PC-9 (cell line): ENCODE results near the gene CSF3R. TPM values are rescaled to one million over a fixed set of nuclear protein-coding genes. Genes with fewer than 3 reads are reported as not detected.

ENCODE experiments used
- BruUV-seq: library from RNA; stranded (reverse); fragments of 400-500 nt; replicated peaks from 2 replicates; lab custom pipeline; 2021; lab: Mats Ljungman, UMichigan
- CTCF ChIA-PET: fragments of 300-600 bp; sonication (Branson Sonifier 250); formaldehyde crosslinking; loops from one replicate; lab custom pipeline; 2022; ENCODE audit warnings: antibody characterized with exemption; lab: Charles Lee
- POLR2A ChIA-PET: fragments of 300-600 bp; sonication (Branson Sonifier 250); formaldehyde crosslinking; loops from one replicate; lab custom pipeline; 2022; ENCODE audit warnings: antibody characterized with exemption; ENCODE audit not compliant: unreplicated experiment; lab: Charles Lee
- DNase-seq, 2 experiments: peaks; one replicate each; pipeline versions ENCODE4 v3.0.0 to v3.0.0-alpha.2; 2015 to 2022; ENCODE audit warnings: mixed read lengths in 1 of 2
- H2AFZ ChIP-seq: fragments of 200-600 bp; sonication (generic); 2 replicates; pipeline ENCODE4 v1.8.1; 2017; ENCODE audit warnings: antibody characterized with exemption
- H3F3A ChIP-seq: fragments of 200-600 bp; sonication (generic); 2 replicates; pipeline ENCODE4 v1.8.1; 2017; ENCODE audit warnings: antibody characterized with exemption, mild to moderate bottlenecking, low read depth; ENCODE audit not compliant: insufficient read depth
- H3K27ac ChIP-seq: fragments of 200-600 bp; sonication (generic); 2 replicates; pipeline ENCODE4 v1.6.1; 2016; ENCODE audit warnings: mixed run types
- H3K27me3 ChIP-seq: fragments of 200-600 bp; sonication (generic); 2 replicates; pipeline ENCODE4 v1.6.1; 2016; ENCODE audit warnings: low read depth, mixed run types; ENCODE audit not compliant: insufficient read depth
- H3K36me3 ChIP-seq: fragments of 200-600 bp; sonication (generic); 2 replicates; pipeline ENCODE4 v1.6.1; 2016; ENCODE audit warnings: low read depth, mixed run types
- H3K4me1 ChIP-seq: fragments of 200-600 bp; sonication (generic); replicated peaks from 2 replicates; pipeline ENCODE4 v1.6.1; 2016; ENCODE audit warnings: mixed run types; ENCODE audit not compliant: insufficient read depth
- H3K4me2 ChIP-seq: fragments of 200-600 bp; sonication (generic); 2 replicates; pipeline ENCODE4 v1.6.1; 2017; ENCODE audit warnings: mixed run types
- H3K4me3 ChIP-seq: fragments of 200-600 bp; sonication (generic); 2 replicates; pipeline ENCODE4 v1.6.1; 2016; ENCODE audit warnings: mixed run types
- H3K79me2 ChIP-seq: fragments of 200-600 bp; sonication (generic); 2 replicates; pipeline ENCODE4 v1.6.1; 2017; ENCODE audit warnings: low read depth, mixed run types
- H3K9me2 ChIP-seq: fragments of 200-600 bp; sonication (generic); 2 replicates; pipeline ENCODE4 v1.8.1; 2017; ENCODE audit warnings: mild to moderate bottlenecking; ENCODE audit not compliant: insufficient read depth
- H3K9me3 ChIP-seq: fragments of 200-600 bp; sonication (generic); 2 replicates; pipeline ENCODE4 v1.8.1; 2016; ENCODE audit warnings: low read depth; ENCODE audit not compliant: insufficient read depth
- H4K20me1 ChIP-seq: fragments of 200-600 bp; sonication (generic); 2 replicates; pipeline ENCODE4 v1.8.1; 2017; ENCODE audit not compliant: insufficient read depth
- EZH2 ChIP-seq: fragments of 200-600 bp; sonication (generic); IDR thresholded peaks from 2 replicates; pipeline ENCODE4 v1.8.0; 2017; ENCODE audit warnings: antibody characterized with exemption, low read depth
- intact Hi-C: fragments of 100-400 bp; cut with micrococcal nuclease; formaldehyde crosslinking; loops from one replicate; pipeline ENCODE4 v1.10.0; 2022; ENCODE audit not compliant: unreplicated experiment
- total RNA-seq: library from RNA; stranded (reverse); gene quantifications from 2 replicates; pipeline ENCODE4 v1.2.3, GENCODE V29; 2021
- TF ChIP-seq, protein P1 (sequence below): fragments of 200-600 bp; sonication (generic); conservative IDR thresholded peaks from 2 replicates; pipeline ENCODE4 v1.6.1; 2017; ENCODE audit warnings: mixed run types, antibody characterized with exemption, mild to moderate bottlenecking, moderate library complexity

Gene CSF3R
- total RNA-seq, 1 experiment from 2014 or later = not detected

DNA sequence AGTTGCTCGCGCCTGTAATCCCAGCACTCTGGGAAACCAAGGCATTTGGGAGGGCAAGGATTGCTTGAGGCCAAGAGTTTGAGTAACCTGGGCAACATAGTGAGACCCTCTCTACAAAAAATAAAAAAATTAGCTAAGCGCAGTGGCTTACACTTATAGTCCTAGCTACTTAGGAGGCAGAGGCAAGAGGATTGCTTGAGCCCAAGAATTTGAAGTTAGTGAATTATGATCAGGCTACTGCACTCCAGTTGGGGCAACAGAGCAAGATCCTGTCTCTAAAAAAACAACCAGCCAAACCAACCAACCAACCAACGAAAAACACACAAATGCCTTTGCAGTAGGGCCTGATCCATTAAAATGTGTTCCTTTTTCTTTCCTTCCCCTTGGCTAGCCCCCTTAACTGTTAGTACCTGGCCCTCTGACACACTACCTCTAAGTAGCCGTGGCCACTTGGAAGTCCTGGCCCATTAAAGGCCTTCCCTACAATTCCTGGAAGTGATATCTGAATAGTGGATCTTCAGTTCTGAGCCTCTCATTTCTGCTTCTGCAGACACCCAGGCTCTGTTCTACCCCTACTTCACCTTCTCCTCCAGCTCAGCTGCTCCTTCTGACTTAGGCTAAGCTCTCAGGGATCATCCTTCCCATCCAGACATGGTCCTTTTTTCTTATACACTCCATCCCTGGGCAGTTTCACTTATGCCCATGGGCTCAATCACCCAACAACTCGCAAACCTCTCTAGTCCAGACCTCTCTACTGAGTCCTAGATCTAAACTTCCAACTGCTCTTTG, 28.9 kb downstream of the CSF3R start:
- POLR2A ChIA-PET = interaction anchor here (0.6 kb wide), 1 partner anchor 1434 kb away, joined by 5 read pairs; no protein-coding TSS in a partner anchor
- Histone ChIP-seq H3K27ac (no peak overlapping the region), H3K27me3 (no peaks in the 10 kb centered on the region), H3K9me3 (no peaks in the 10 kb centered on the region), H3K4me1 (no peaks in the 10 kb centered on the region), H3K4me2 (no peak overlapping the region), H3K79me2 (no peaks in the 10 kb centered on the region), H3K36me3 (peaks cover 13% of the 10 kb centered on the region; the same call in 1 of the 2 replicates), H4K20me1 (no peaks in the 10 kb centered on the region), H3F3A (peaks cover 26% of the 10 kb centered on the region; the same call in 1 of the 2 replicates), H2AFZ (no peak overlapping the region), H3K4me3 (no peak overlapping the region), H3K9me2 (no peaks in the 10 kb centered on the region)
- no TSS peak for BruUV-seq
- intact Hi-C loops = no loop called here
- no peak for TF ChIP-seq EZH2
- TF ChIP-seq, protein P1, sequence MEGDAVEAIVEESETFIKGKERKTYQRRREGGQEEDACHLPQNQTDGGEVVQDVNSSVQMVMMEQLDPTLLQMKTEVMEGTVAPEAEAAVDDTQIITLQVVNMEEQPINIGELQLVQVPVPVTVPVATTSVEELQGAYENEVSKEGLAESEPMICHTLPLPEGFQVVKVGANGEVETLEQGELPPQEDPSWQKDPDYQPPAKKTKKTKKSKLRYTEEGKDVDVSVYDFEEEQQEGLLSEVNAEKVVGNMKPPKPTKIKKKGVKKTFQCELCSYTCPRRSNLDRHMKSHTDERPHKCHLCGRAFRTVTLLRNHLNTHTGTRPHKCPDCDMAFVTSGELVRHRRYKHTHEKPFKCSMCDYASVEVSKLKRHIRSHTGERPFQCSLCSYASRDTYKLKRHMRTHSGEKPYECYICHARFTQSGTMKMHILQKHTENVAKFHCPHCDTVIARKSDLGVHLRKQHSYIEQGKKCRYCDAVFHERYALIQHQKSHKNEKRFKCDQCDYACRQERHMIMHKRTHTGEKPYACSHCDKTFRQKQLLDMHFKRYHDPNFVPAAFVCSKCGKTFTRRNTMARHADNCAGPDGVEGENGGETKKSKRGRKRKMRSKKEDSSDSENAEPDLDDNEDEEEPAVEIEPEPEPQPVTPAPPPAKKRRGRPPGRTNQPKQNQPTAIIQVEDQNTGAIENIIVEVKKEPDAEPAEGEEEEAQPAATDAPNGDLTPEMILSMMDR = no peak
- no peak for DNase-seq
- CTCF ChIA-PET = no interaction called here

DNA sequence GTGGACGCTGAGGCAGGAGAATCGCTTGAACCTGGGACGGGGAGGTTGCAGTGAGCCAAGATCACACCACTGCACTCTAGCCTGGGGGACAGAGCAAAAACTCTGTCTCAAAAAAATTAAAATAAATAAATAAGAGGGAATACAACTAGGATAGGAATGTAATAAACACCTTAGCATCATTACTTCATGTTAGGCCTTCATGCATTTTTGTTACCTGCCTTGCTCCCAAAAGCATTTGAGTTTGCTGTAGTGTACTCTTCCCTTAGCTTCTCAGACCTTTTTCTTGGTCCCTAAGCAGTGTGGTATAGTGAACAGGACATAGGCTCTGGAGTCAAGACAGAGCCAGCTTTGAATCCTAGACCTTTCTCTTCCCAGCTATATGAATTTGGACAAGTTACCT, 29.7 kb downstream of the CSF3R start:
- H2AFZ ChIP-seq = no peak overlapping the region
- H3K9me3 ChIP-seq = no peaks in the 10 kb centered on the region
- H3K9me2 ChIP-seq = no peaks in the 10 kb centered on the region
- ChIA-PET POLR2A (no interaction called here), CTCF (interaction anchor here (0.5 kb wide), 1 partner anchor 60 kb away, joined by 3 read pairs; no protein-coding TSS in a partner anchor)
- H3F3A ChIP-seq = peaks cover 24% of the 10 kb centered on the region; the same call in 1 of the 2 replicates
- BruUV-seq = no TSS peak
- TF ChIP-seq, protein P1 = no peak
- no peak for TF ChIP-seq EZH2
- intact Hi-C loops = no loop called here
- H3K27ac ChIP-seq = no peak overlapping the region
- H3K79me2 ChIP-seq = no peaks in the 10 kb centered on the region
- H4K20me1 ChIP-seq = no peaks in the 10 kb centered on the region
- no peaks in the 10 kb centered on the region for H3K4me1 ChIP-seq
- H3K4me3 ChIP-seq = no peak overlapping the region
- H3K36me3 ChIP-seq = peaks cover 6% of the 10 kb centered on the region; the same call in 1 of the 2 replicates
- DNase-seq = no peak
- H3K27me3 ChIP-seq = no peaks in the 10 kb centered on the region
- no peak overlapping the region for H3K4me2 ChIP-seq

DNA sequence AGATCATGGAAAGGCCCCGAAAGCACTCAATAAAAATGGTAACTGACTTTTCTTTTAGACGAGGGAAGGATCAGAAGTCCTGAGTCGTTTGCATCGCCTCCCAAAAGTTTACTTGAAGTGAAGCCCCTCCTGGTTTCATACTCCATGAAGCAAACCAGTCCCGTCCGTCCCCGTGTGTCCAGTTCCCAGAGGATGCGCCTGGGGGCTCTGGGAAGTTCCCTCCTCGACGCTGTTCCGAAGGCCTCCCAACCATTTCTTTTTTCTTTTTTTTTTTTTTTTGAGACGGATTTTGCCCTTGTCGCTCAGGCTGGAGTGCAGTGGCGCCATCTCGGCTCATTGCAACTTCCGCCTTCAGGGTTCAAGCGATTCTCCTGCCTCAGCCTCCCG, 31.8 kb downstream of the CSF3R start:
- H3K79me2 ChIP-seq = no peaks in the 10 kb centered on the region
- no peaks in the 10 kb centered on the region for H4K20me1 ChIP-seq
- H3K4me2 ChIP-seq = peak overlapping the region; percentile 85
- no peaks in the 10 kb centered on the region; the same call in 1 of the 2 replicates for H3K36me3 ChIP-seq
- no peak for DNase-seq
- no peaks in the 10 kb centered on the region for H3K9me2 ChIP-seq
- intact Hi-C loops = loop anchor here (1.0 kb wide), 3 partner anchors 14 to 109 kb away; no protein-coding TSS in a partner anchor
- peaks cover 24% of the 10 kb centered on the region; the same call in 1 of the 2 replicates for H3F3A ChIP-seq
- H2AFZ ChIP-seq = peak overlapping the region; percentile 97
- no peaks in the 10 kb centered on the region for H3K27me3 ChIP-seq
- no peaks in the 10 kb centered on the region for H3K9me3 ChIP-seq
- no peak for TF ChIP-seq EZH2
- TF ChIP-seq, protein P1 = no peak
- peak overlapping the region; percentile 87 for H3K4me3 ChIP-seq
- no peaks in the 10 kb centered on the region for H3K4me1 ChIP-seq
- POLR2A ChIA-PET = interaction anchor here (0.5 to 1.2 kb wide), 11 partner anchors 10 to 1241 kb away, joined by 3 to 14 read pairs (median 4); partner anchors contain the start of gene MRPS15
- CTCF ChIA-PET = interaction anchor here (1.3 kb wide), 1 partner anchor 65 kb away, joined by 5 read pairs; no protein-coding TSS in a partner anchor
- peak overlapping the region; percentile 73 for H3K27ac ChIP-seq
- BruUV-seq = TSS peak; percentile 86
